T-cell (primary cell): ENCODE results near the gene ZNF212. TPM values are rescaled to one million over a fixed set of nuclear protein-coding genes. Genes with fewer than 3 reads are reported as not detected.
A peak's percentile ranks its signal among the peaks of the same experiment; 100 is the strongest.

Experiments used
- ATAC-seq, 4 experiments: fragments of 200-7000 bp in 3 of 4; fragments of 150-1000 bp in 1 of 4; cut with Tn5 transposase; replicated peaks in 1 of 4; 1 replicate in 3 of 4; 2 replicates in 1 of 4; pipeline ENCODE4 v1.10.0; 2021; ENCODE audit warnings: moderate library complexity in 3 of 4, mild to moderate bottlenecking in 2 of 4, moderate number of reproducible peaks in 1 of 4
- CTCF ChIA-PET, 2 donors: fragments of 300-600 bp; sonication (Branson Sonifier 250); formaldehyde crosslinking; loops; one replicate each; lab custom pipeline; 2022; ENCODE audit warnings: antibody characterized with exemption in 2 of 2; lab: Charles Lee
- POLR2A ChIA-PET, 2 donors: fragments of 300-600 bp; sonication (Branson Sonifier 250); formaldehyde crosslinking; loops; one replicate each; lab custom pipeline; 2022; ENCODE audit warnings: antibody characterized with exemption in 2 of 2; lab: Charles Lee
- DNase-seq, 35 experiments: peaks; one replicate each; pipeline versions ENCODE4 v3.0.0 to v3.0.0-alpha.2; 2013 to 2023
- H3K27ac ChIP-seq: one replicate; pipeline ENCODE4 v1.5.1; 2013; ENCODE audit warnings: low read length
- H3K27me3 ChIP-seq, 2 experiments: replicated peaks in 1 of 2; 1 replicate in 1 of 2; 2 replicates in 1 of 2; pipeline versions ENCODE4 v1.6.1 to v1.7.0; 2013; ENCODE audit warnings: low read length in 1 of 2, mixed read lengths in 1 of 2; ENCODE audit not compliant: control insufficient read depth in 2 of 2, insufficient read depth in 2 of 2; ENCODE audit errors: extremely low read depth in 1 of 2
- H3K36me3 ChIP-seq, 2 donors: 1 replicate in 1 of 2; 2 replicates in 1 of 2; pipeline versions ENCODE4 v1.6.1 to v1.7.0; 2013; ENCODE audit warnings: low read length in 1 of 2; ENCODE audit not compliant: control insufficient read depth in 2 of 2, insufficient read depth in 1 of 2; ENCODE audit errors: extremely low read depth in 1 of 2
- H3K4me1 ChIP-seq, 2 experiments: 1 replicate in 1 of 2; 2 replicates in 1 of 2; pipeline versions ENCODE4 v1.6.1 to v1.7.0; 2013; ENCODE audit warnings: low read length in 2 of 2, mixed read lengths in 1 of 2; ENCODE audit not compliant: insufficient read depth in 2 of 2, control insufficient read depth in 1 of 2; ENCODE audit errors: extremely low read depth in 1 of 2
- H3K4me3 ChIP-seq, 2 donors: 1 replicate in 1 of 2; 2 replicates in 1 of 2; pipeline versions ENCODE4 v1.5.1 to v1.7.0; 2013; ENCODE audit warnings: mild to moderate bottlenecking in 2 of 2, low read length in 1 of 2, moderate library complexity in 1 of 2; ENCODE audit not compliant: control insufficient read depth in 1 of 2; ENCODE audit errors: extremely low read depth in 1 of 2
- H3K9me3 ChIP-seq: 2 replicates; pipeline ENCODE4 v1.7.0; 2013
- H3K27ac Mint-ChIP-seq, 2 donors: one replicate each; pipeline ENCODE4 v1.8.0; 2020 to 2021; ENCODE audit warnings: mild to moderate bottlenecking in 2 of 2, mixed read lengths in 2 of 2
- H3K27me3 Mint-ChIP-seq, 2 donors: one replicate each; pipeline ENCODE4 v1.8.0; 2021 to 2022; ENCODE audit warnings: mixed read lengths in 2 of 2
- H3K36me3 Mint-ChIP-seq: one replicate; pipeline ENCODE4 v1.8.0; 2021; ENCODE audit warnings: mixed read lengths
- H3K4me1 Mint-ChIP-seq, 3 donors: one replicate each; pipeline ENCODE4 v1.8.0; 2020 to 2022; ENCODE audit warnings: mixed read lengths in 3 of 3, mild to moderate bottlenecking in 1 of 3
- H3K4me3 Mint-ChIP-seq, 3 donors: one replicate each; pipeline ENCODE4 v1.8.0; 2020 to 2022; ENCODE audit warnings: mild to moderate bottlenecking in 3 of 3, mixed read lengths in 3 of 3, moderate library complexity in 3 of 3
- H3K9me3 Mint-ChIP-seq, 3 donors: one replicate each; pipeline ENCODE4 v1.8.0; 2020 to 2022; ENCODE audit warnings: mixed read lengths in 3 of 3
- WGBS: methylation state at CpG from one replicate; pipeline ENCODE4 v1.1.5; 2013; ENCODE audit warnings: missing lambda C conversion rate; ENCODE audit not compliant: insufficient coverage; 5-methylcytosine and 5-hydroxymethylcytosine counted together
- total RNA-seq, 35 experiments: library from RNA in 6 of 35; stranded (reverse) in 6 of 35; fragments of 120-200 nt in 1 of 35; gene quantifications; one replicate each; pipeline versions ENCODE4 v1.2.1 to v1.2.4 and lab custom pipeline; 2013 to 2026

The ZNF212 gene
- total RNA-seq, 5 donors from 2014 or later (not counting 1 experiment from before 2014, with no cell fraction given): 14.1 to 21.7 (median 19.6) TPM

GRCh38 chr7:149280151-149280550 lies 40.7 kb downstream of the ZNF212 start:
- Histone ChIP-seq H3K4me1 (peaks cover 11 to 17% of the 10 kb centered on the region in 2 experiments), H3K36me3 (peaks cover 8 to 53% of the 10 kb centered on the region in 2 donors), H3K4me3 (no peak overlapping the region), H3K9me3 (no peaks in the 10 kb centered on the region), H3K27me3 (no peaks in the 10 kb centered on the region), H3K27ac (no peak overlapping the region)
- Mint-ChIP-seq H3K4me3 (no peak overlapping the region), H3K36me3 (peaks cover 35% of the 10 kb centered on the region), H3K9me3 (no peaks in the 10 kb centered on the region), H3K27me3 (no peaks in the 10 kb centered on the region), H3K27ac (no peak overlapping the region), H3K4me1 (peaks cover 10 to 21% (median 19%) of the 10 kb centered on the region in 3 donors)
- POLR2A ChIA-PET: no interaction called here
- CTCF ChIA-PET: no interaction called here
- WGBS: no CpG with 5 or more reads among the region's 9 CpGs
- DNase-seq (no peak), ATAC-seq (no peak)

GRCh38 chr7:149280661-149281507 lies 41.4 kb downstream of the ZNF212 start:
- Mint-ChIP-seq H3K4me3 (peak overlapping the region in 1 of 3 donors; percentile 39), H3K27ac (no peak overlapping the region)
- CTCF ChIA-PET: no interaction called here

GRCh38 chr7:149281508-149282330 lies 42.3 kb downstream of the ZNF212 start:
- Mint-ChIP-seq H3K27ac (no peak overlapping the region), H3K9me3 (no peaks in the 10 kb centered on the region), H3K27me3 (no peaks in the 10 kb centered on the region), H3K4me1 (peaks cover 25 to 35% (median 31%) of the 10 kb centered on the region in 3 donors), H3K4me3 (peak overlapping the region in 1 of 3 donors; percentile 39), H3K36me3 (peaks cover 29% of the 10 kb centered on the region)
- WGBS: 95% methylated on average over 56 of the region's 59 CpGs
- Histone ChIP-seq H3K4me3 (no peak overlapping the region), H3K36me3 (peaks cover 5 to 40% of the 10 kb centered on the region in 2 donors), H3K4me1 (peaks cover 15 to 32% of the 10 kb centered on the region in 2 experiments), H3K27me3 (no peaks in the 10 kb centered on the region), H3K9me3 (no peaks in the 10 kb centered on the region), H3K27ac (no peak overlapping the region)
- ChIA-PET POLR2A (no interaction called here), CTCF (no interaction called here)
- no peak for ATAC-seq
- DNase-seq: no peak

More at GRCh38 chr7:149280661-149281507, 41.4 kb downstream of the ZNF212 start:
- Mint-ChIP-seq H3K4me1 (peaks cover 16 to 26% (median 23%) of the 10 kb centered on the region in 3 donors), H3K27me3 (no peaks in the 10 kb centered on the region), H3K9me3 (no peaks in the 10 kb centered on the region), H3K36me3 (peaks cover 34% of the 10 kb centered on the region)
- 99% methylated on average over 8 of the region's 8 CpGs for WGBS
- ATAC-seq: no peak
- Histone ChIP-seq H3K27ac (no peak overlapping the region), H3K36me3 (peaks cover 5 to 47% of the 10 kb centered on the region in 2 donors), H3K4me1 (peaks cover 11 to 24% of the 10 kb centered on the region in 2 experiments), H3K4me3 (no peak overlapping the region), H3K27me3 (no peaks in the 10 kb centered on the region), H3K9me3 (no peaks in the 10 kb centered on the region)
- POLR2A ChIA-PET: no interaction called here
- no peak for DNase-seq

GRCh38 chr7:149282331-149282655 lies 42.8 kb downstream of the ZNF212 start:
- peaks cover 18 to 38% of the 10 kb centered on the region in 2 experiments for H3K4me1 ChIP-seq
- Mint-ChIP-seq H3K4me1 (peaks cover 30 to 40% (median 37%) of the 10 kb centered on the region in 3 donors), H3K4me3 (no peak overlapping the region), H3K36me3 (peaks cover 26% of the 10 kb centered on the region), H3K27ac (peak overlapping the region; percentile 65 to 85), H3K27me3 (no peaks in the 10 kb centered on the region), H3K9me3 (no peaks in the 10 kb centered on the region)
- H3K36me3 ChIP-seq: peaks cover 5 to 36% of the 10 kb centered on the region in 2 donors
- no peak overlapping the region for H3K27ac ChIP-seq
- H3K9me3 ChIP-seq: no peaks in the 10 kb centered on the region
- no peaks in the 10 kb centered on the region for H3K27me3 ChIP-seq
- ChIA-PET POLR2A (no interaction called here), CTCF (interaction anchor here in 1 of 2 donors (0.5 kb wide), 1 partner anchor 21 kb away, joined by 5 read pairs; no protein-coding TSS in a partner anchor)
- no peak overlapping the region for H3K4me3 ChIP-seq
- ATAC-seq: no peak
- DNase-seq: no peak
- WGBS: 100% methylated on average over 2 of the region's 5 CpGs

GRCh38 chr7:149283321-149283720 lies 43.9 kb downstream of the ZNF212 start:
- Histone ChIP-seq H3K9me3 (no peaks in the 10 kb centered on the region), H3K4me3 (no peak overlapping the region), H3K36me3 (peaks cover 0 to 32% of the 10 kb centered on the region in 2 donors), H3K4me1 (peaks cover 18 to 41% of the 10 kb centered on the region in 2 experiments), H3K27me3 (no peaks in the 10 kb centered on the region), H3K27ac (peak overlapping the region; percentile 32)
- ATAC-seq (no peak), DNase-seq (no peak)
- POLR2A ChIA-PET: no interaction called here
- Mint-ChIP-seq H3K4me1 (peaks cover 40 to 50% (median 41%) of the 10 kb centered on the region in 3 donors), H3K27ac (peak overlapping the region; percentile 88 to 89), H3K36me3 (peaks cover 25% of the 10 kb centered on the region), H3K9me3 (no peaks in the 10 kb centered on the region), H3K27me3 (no peaks in the 10 kb centered on the region), H3K4me3 (no peak overlapping the region)
- no CpG with 5 or more reads among the region's 3 CpGs for WGBS
- CTCF ChIA-PET: interaction anchor here in 1 of 2 donors (2.2 kb wide), 1 partner anchor 21 kb away, joined by 65 read pairs; the partner anchor contains the start of gene ZNF783

GRCh38 chr7:149284343-149284742 lies 44.9 kb downstream of the ZNF212 start:
- ChIA-PET CTCF (interaction anchor here (0.6 to 2.2 kb wide), 7 partner anchors 9 to 176 kb away, joined by 3 to 65 read pairs (median 9); partner anchors contain the start of genes ZNF783 (in 2 of the 2) and ZNF777 (in 1 of the 2)), POLR2A (interaction anchor here in 1 of 2 donors (0.6 to 1.7 kb wide), 3 partner anchors 23 to 135 kb away, joined by 3 to 18 read pairs (median 14); partner anchors contain the start of gene ZNF783)
- peak; percentile 53 to 62 (median 61) for ATAC-seq
- H3K9me3 ChIP-seq: no peaks in the 10 kb centered on the region
- H3K27ac Mint-ChIP-seq: peak overlapping the region; percentile 88 to 89
- peaks cover 40 to 50% (median 41%) of the 10 kb centered on the region in 3 donors for H3K4me1 Mint-ChIP-seq
- H3K9me3 Mint-ChIP-seq: no peaks in the 10 kb centered on the region
- peak overlapping the region; percentile 89 to 93 (median 90) for H3K4me3 Mint-ChIP-seq
- peak; percentile 26 to 82 (median 67) for DNase-seq
- peaks cover 18 to 41% of the 10 kb centered on the region in 2 experiments for H3K4me1 ChIP-seq
- H3K27ac ChIP-seq: peak overlapping the region; percentile 32
- peaks cover 0 to 22% of the 10 kb centered on the region in 2 donors for H3K36me3 ChIP-seq
- no peaks in the 10 kb centered on the region for H3K27me3 ChIP-seq
- H3K27me3 Mint-ChIP-seq: no peaks in the 10 kb centered on the region
- WGBS: 0% methylated on average over 3 of the region's 3 CpGs
- H3K4me3 ChIP-seq: peak overlapping the region; percentile 39 to 74
- H3K36me3 Mint-ChIP-seq: peaks cover 21% of the 10 kb centered on the region
